ENCODE measurements around the gene MNT.

Gene MNT

GRCh38 chr17:2403044-2403443 is 2.2 kb upstream of the MNT start:
- Mint-ChIP-seq H3K4me1 (peaks cover 56% of the 10 kb centered on the region), H3K36me3 (peaks cover 39% of the 10 kb centered on the region), H3K4me3 (peak overlapping the region; percentile 96), H3K9me3 (no peaks in the 10 kb centered on the region), H3K27ac (peak overlapping the region; percentile 99)
- DNase-seq (ENCODE audit: low spot score in 2 of 2) (no peak), ATAC-seq (no peak)

- ATAC-seq (no peak), DNase-seq (ENCODE audit: low spot score in 2 of 2) (no peak)
- H3K27ac Mint-ChIP-seq = peak overlapping the region; percentile 99
- H3K4me3 Mint-ChIP-seq = peak overlapping the region; percentile 96
- H3K36me3 Mint-ChIP-seq = peaks cover 39% of the 10 kb centered on the region
- H3K4me1 Mint-ChIP-seq = peaks cover 61% of the 10 kb centered on the region
- H3K9me3 Mint-ChIP-seq = no peaks in the 10 kb centered on the region
These were observed 1.7 kb upstream of the MNT start for GRCh38 chr17:2402544-2402943.

GRCh38 chr17:2401426-2402221 is 764 bp upstream of the MNT start:
- peak; percentile 74 for ATAC-seq
- H3K4me1 Mint-ChIP-seq = peaks cover 64% of the 10 kb centered on the region
- peaks cover 39% of the 10 kb centered on the region for H3K36me3 Mint-ChIP-seq
- peak; percentile 93 to 99 for DNase-seq (ENCODE audit: low spot score in 2 of 2)
- peak overlapping the region; percentile 99 for H3K27ac Mint-ChIP-seq
- no peaks in the 10 kb centered on the region for H3K9me3 Mint-ChIP-seq
- peak overlapping the region; percentile 96 for H3K4me3 Mint-ChIP-seq

- H3K27ac Mint-ChIP-seq = peak overlapping the region; percentile 99
- DNase-seq (ENCODE audit: low spot score in 2 of 2) = peak; percentile 45 to 81
- H3K4me3 Mint-ChIP-seq = peak overlapping the region; percentile 96
- peak; percentile 4 for ATAC-seq
- H3K36me3 Mint-ChIP-seq = peaks cover 39% of the 10 kb centered on the region
- H3K4me1 Mint-ChIP-seq = peaks cover 61% of the 10 kb centered on the region
- no peaks in the 10 kb centered on the region for H3K9me3 Mint-ChIP-seq
These were observed 390 bp downstream of the MNT start for GRCh38 chr17:2400474-2400866.

- H3K4me3 Mint-ChIP-seq = peak overlapping the region; percentile 96
- H3K9me3 Mint-ChIP-seq = no peaks in the 10 kb centered on the region
- peaks cover 46% of the 10 kb centered on the region for H3K36me3 Mint-ChIP-seq
- DNase-seq (ENCODE audit: low spot score in 2 of 2) (peak; percentile 89 to 93), ATAC-seq (peak; percentile 76)
- H3K27ac Mint-ChIP-seq = peak overlapping the region; percentile 99
- H3K4me1 Mint-ChIP-seq = peaks cover 56% of the 10 kb centered on the region
These were observed 1.0 kb downstream of the MNT start for GRCh38 chr17:2399572-2400473.

GRCh38 chr17:2398655-2399571 is 1.9 kb downstream of the MNT start:
- peak; percentile 16 for ATAC-seq
- Mint-ChIP-seq H3K4me3 (peak overlapping the region; percentile 96), H3K9me3 (no peaks in the 10 kb centered on the region), H3K4me1 (peaks cover 63% of the 10 kb centered on the region), H3K36me3 (peaks cover 53% of the 10 kb centered on the region), H3K27ac (peak overlapping the region; percentile 99)
- DNase-seq (ENCODE audit: low spot score in 2 of 2) = no peak

- Mint-ChIP-seq H3K36me3 (peaks cover 56% of the 10 kb centered on the region), H3K9me3 (no peaks in the 10 kb centered on the region), H3K4me3 (peak overlapping the region; percentile 96), H3K27ac (peak overlapping the region; percentile 99), H3K4me1 (peaks cover 63% of the 10 kb centered on the region)
- no peak for ATAC-seq
- no peak for DNase-seq (ENCODE audit: low spot score in 2 of 2)
These were observed 2.7 kb downstream of the MNT start for GRCh38 chr17:2398182-2398581.

- peaks cover 60% of the 10 kb centered on the region for H3K36me3 Mint-ChIP-seq
These were observed 3.4 kb downstream of the MNT start for GRCh38 chr17:2397247-2398171.

GRCh38 chr17:2396568-2397246 is 4.2 kb downstream of the MNT start:
- Mint-ChIP-seq H3K36me3 (peaks cover 59% of the 10 kb centered on the region), H3K27ac (peak overlapping the region; percentile 99), H3K4me3 (peak overlapping the region; percentile 96), H3K9me3 (no peaks in the 10 kb centered on the region), H3K4me1 (peaks cover 57% of the 10 kb centered on the region)
- ATAC-seq = no peak
- DNase-seq (ENCODE audit: low spot score in 2 of 2) = no peak

More at GRCh38 chr17:2397247-2398171, 3.4 kb downstream of the MNT start:
- Mint-ChIP-seq H3K27ac (peak overlapping the region; percentile 99), H3K9me3 (no peaks in the 10 kb centered on the region), H3K4me3 (peak overlapping the region; percentile 96), H3K4me1 (peaks cover 56% of the 10 kb centered on the region)
- DNase-seq (ENCODE audit: low spot score in 2 of 2) = no peak
- no peak for ATAC-seq

- DNase-seq (ENCODE audit: low spot score in 2 of 2) (no peak), ATAC-seq (no peak)
- Mint-ChIP-seq H3K36me3 (peaks cover 54% of the 10 kb centered on the region), H3K27ac (peak overlapping the region; percentile 99), H3K4me1 (peaks cover 59% of the 10 kb centered on the region), H3K4me3 (peak overlapping the region; percentile 96), H3K9me3 (no peaks in the 10 kb centered on the region)
These were observed 4.7 kb downstream of the MNT start for GRCh38 chr17:2396192-2396567.

- H3K4me1 Mint-ChIP-seq = peaks cover 65% of the 10 kb centered on the region
- ATAC-seq = no peak
These were observed 5.3 kb downstream of the MNT start for GRCh38 chr17:2395258-2396181.

GRCh38 chr17:2394775-2395201 is 6.1 kb downstream of the MNT start:
- peaks cover 69% of the 10 kb centered on the region for H3K4me1 Mint-ChIP-seq
- DNase-seq (ENCODE audit: low spot score in 2 of 2) (no peak), ATAC-seq (no peak)
- H3K27ac Mint-ChIP-seq = peak overlapping the region; percentile 85
- no peaks in the 10 kb centered on the region for H3K9me3 Mint-ChIP-seq
- peak overlapping the region; percentile 96 for H3K4me3 Mint-ChIP-seq
- H3K36me3 Mint-ChIP-seq = peaks cover 48% of the 10 kb centered on the region

More at GRCh38 chr17:2395258-2396181, 5.3 kb downstream of the MNT start:
- no peak for DNase-seq (ENCODE audit: low spot score in 2 of 2)
- no peaks in the 10 kb centered on the region for H3K9me3 Mint-ChIP-seq
- H3K36me3 Mint-ChIP-seq = peaks cover 51% of the 10 kb centered on the region
- H3K27ac Mint-ChIP-seq = peak overlapping the region; percentile 99
- peak overlapping the region; percentile 96 for H3K4me3 Mint-ChIP-seq
